Ovary (tissue), 3 donors: ENCODE measurements around the gene ASIC4.

Experiments used
- POLR2A ChIP-seq: fragments of 450-650 bp; IDR thresholded peaks from one replicate; pipeline ENCODE4 v1.6.1; 2017; ENCODE audit warnings: antibody characterized with exemption, mild to moderate bottlenecking, moderate library complexity
- TF ChIP-seq, protein P1 (sequence below), 3 donors: fragments of 450-650 bp in 2 of 3; fragments of 200-600 bp in 1 of 3; IDR thresholded peaks; one replicate each; pipeline versions ENCODE4 v1.5.1 to v1.8.0; 2016 to 2022; ENCODE audit warnings: antibody characterized with exemption in 3 of 3, mild to moderate bottlenecking in 1 of 3
- donor health status: DM: no; HTN: no; CAD: no.

DNA sequence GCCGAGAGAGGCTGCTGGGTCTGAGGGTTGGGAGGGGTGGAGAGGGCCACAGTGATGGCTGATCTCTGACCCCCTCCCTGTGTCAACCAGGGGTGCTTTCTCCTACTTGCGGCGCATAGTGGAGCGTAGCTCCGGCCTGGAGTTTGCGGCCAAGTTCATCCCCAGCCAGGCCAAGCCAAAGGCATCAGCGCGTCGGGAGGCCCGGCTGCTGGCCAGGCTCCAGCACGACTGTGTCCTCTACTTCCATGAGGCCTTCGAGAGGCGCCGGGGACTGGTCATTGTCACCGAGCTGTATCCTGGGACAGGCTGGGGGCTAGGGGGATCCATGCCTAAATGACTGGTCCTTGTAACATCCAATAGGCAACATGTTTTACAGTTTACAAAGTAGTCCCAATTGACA, 36.5 kb upstream of the ASIC4 start:
- TF ChIP-seq POLR2A: no peak
- TF ChIP-seq, protein P1, sequence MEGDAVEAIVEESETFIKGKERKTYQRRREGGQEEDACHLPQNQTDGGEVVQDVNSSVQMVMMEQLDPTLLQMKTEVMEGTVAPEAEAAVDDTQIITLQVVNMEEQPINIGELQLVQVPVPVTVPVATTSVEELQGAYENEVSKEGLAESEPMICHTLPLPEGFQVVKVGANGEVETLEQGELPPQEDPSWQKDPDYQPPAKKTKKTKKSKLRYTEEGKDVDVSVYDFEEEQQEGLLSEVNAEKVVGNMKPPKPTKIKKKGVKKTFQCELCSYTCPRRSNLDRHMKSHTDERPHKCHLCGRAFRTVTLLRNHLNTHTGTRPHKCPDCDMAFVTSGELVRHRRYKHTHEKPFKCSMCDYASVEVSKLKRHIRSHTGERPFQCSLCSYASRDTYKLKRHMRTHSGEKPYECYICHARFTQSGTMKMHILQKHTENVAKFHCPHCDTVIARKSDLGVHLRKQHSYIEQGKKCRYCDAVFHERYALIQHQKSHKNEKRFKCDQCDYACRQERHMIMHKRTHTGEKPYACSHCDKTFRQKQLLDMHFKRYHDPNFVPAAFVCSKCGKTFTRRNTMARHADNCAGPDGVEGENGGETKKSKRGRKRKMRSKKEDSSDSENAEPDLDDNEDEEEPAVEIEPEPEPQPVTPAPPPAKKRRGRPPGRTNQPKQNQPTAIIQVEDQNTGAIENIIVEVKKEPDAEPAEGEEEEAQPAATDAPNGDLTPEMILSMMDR (IDR thresholded peaks at IDR 0.05): no peak
